ENCODE results near the gene LBP.

DNA sequence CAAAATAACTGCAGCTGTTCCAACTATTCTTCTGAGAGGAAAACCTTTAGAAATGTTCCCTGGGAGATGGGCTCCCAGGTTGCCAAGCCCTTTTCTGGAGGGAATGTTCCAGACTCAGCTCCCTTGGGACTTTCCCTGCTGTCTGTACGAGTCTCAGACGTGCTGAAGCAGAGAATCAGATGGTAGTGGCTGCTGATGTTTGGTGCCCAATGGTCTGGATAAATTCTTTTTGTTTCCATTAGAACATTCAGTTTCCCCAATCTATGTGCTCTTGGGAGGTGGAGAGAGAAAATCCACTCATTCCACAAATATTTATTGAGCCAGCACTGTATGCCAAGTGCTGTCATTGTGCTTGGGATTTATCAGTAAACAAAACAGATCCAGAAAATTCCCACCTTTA is 48.9 kb downstream of the LBP start:
- TF ChIP-seq, protein P1, sequence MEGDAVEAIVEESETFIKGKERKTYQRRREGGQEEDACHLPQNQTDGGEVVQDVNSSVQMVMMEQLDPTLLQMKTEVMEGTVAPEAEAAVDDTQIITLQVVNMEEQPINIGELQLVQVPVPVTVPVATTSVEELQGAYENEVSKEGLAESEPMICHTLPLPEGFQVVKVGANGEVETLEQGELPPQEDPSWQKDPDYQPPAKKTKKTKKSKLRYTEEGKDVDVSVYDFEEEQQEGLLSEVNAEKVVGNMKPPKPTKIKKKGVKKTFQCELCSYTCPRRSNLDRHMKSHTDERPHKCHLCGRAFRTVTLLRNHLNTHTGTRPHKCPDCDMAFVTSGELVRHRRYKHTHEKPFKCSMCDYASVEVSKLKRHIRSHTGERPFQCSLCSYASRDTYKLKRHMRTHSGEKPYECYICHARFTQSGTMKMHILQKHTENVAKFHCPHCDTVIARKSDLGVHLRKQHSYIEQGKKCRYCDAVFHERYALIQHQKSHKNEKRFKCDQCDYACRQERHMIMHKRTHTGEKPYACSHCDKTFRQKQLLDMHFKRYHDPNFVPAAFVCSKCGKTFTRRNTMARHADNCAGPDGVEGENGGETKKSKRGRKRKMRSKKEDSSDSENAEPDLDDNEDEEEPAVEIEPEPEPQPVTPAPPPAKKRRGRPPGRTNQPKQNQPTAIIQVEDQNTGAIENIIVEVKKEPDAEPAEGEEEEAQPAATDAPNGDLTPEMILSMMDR (IDR thresholded peaks at IDR 0.05 in 4 of 5, conservative IDR thresholded peaks at IDR 0.05 in 1 of 5), result no peak
- no peak for TF ChIP-seq POLR2A (IDR thresholded peaks at IDR 0.05)

All from gastrocnemius medialis (tissue), 4 donors.